Pancreas (tissue), 10 donors: Measurements from ENCODE around the gene MORC3. TPM values are rescaled to one million over a fixed set of nuclear protein-coding genes. Genes with fewer than 3 reads are reported as not detected.

Experiments
- ATAC-seq, 4 donors: fragments of 200-7000 bp; cut with Tn5 transposase; one replicate each; pipeline versions ENCODE4 v1.8.0 to v1.9.1; 2020; ENCODE audit warnings: mild to moderate bottlenecking in 4 of 4, moderate library complexity in 4 of 4
- DNase-seq, 6 donors: peaks; one replicate each; pipeline ENCODE4 v3.0.0-alpha.2; 2020
- FAIRE-seq: peaks from 2 replicates; lab custom pipeline; 2012; peaks lifted over from hg19 to GRCh38; lab: Jason Lieb, UNC
- H3K27ac ChIP-seq, 4 donors: fragments of 200-600 bp; sonication (generic); 1 replicate in 3 of 4; 2 replicates in 1 of 4; pipeline versions ENCODE4 v1.5.0 to v1.8.0; 2020
- H3K27me3 ChIP-seq, 4 donors: fragments of 200-600 bp; one replicate each; pipeline ENCODE4 v1.8.0; 2021
- H3K36me3 ChIP-seq, 3 donors: fragments of 200-600 bp; sonication (generic) in 1 of 3; one replicate each; pipeline versions ENCODE4 v1.5.0 to v1.8.0; 2020 to 2021
- H3K4me1 ChIP-seq, 3 donors: fragments of 200-600 bp; one replicate each; pipeline ENCODE4 v1.8.0; 2021
- H3K4me3 ChIP-seq, 4 donors: fragments of 200-600 bp; sonication (generic) in 2 of 4; one replicate each; pipeline versions ENCODE4 v1.5.0 to v1.8.0; 2020 to 2021
- H3K9me3 ChIP-seq, 4 donors: fragments of 200-600 bp; one replicate each; pipeline ENCODE4 v1.8.0; 2021
- WGBS, 2 donors: extraction: QIAGEN DNeasy Blood & Tissue Kit; methylation state at CpG; one replicate each; pipeline ENCODE4 v1.1.7; 2013; 5-methylcytosine and 5-hydroxymethylcytosine counted together
- intact Hi-C, 3 donors: fragments of 100-400 bp; cut with DNase I; formaldehyde crosslinking; loops; one replicate each; pipeline versions ENCODE4 v1.11.1 to v1.14.2; 2022
- polyA plus RNA-seq, 2 donors: library from polyadenylated mRNA; stranded (reverse); fragments of 200-250 nt; gene quantifications; one replicate each; pipeline ENCODE4 v1.2.3, GENCODE V29; 2013
- total RNA-seq, 6 donors: library from RNA; stranded (reverse); fragmentation: NEBNext Ultra II Directional in 4 of 6; extraction: Animal tissue kit (Norgen Biotek cat#: 25700) in 4 of 6; gene quantifications; one replicate each; pipeline versions ENCODE4 v1.2.1 to v1.2.4, GENCODE V29; 2021 to 2023
- TF ChIP-seq, protein P1 (sequence below), 4 donors: fragments of 200-600 bp; sonication (generic) in 3 of 4; IDR thresholded peaks; one replicate each; pipeline versions ENCODE4 v1.5.0 to v1.8.0; 2021; ENCODE audit warnings: antibody characterized with exemption in 4 of 4
- donor health status: healthy with polysubstance abuse.
- donor health status: DM: no; HTN: no; CAD: no; lungs with moderate emphysema.
- donor health status: DM: no; HTN: no; CAD: no.
- donor health status: control.
- donor health status: control.
- donor health status: Bipolar disorder and iron deficiency.
- donor health status: DM: yes; HTN: yes; CAD: no.
- donor health status: DM: no; HTN: no; CAD: no.
- donor health status: DM: no; HTN: no; CAD: no.
- donor health status: DM: yes; HTN: yes; CAD: no.

Gene MORC3
- total and polyA plus RNA-seq, 8 donors = 8.1 to 19.8 (median 10.3) TPM

DNA sequence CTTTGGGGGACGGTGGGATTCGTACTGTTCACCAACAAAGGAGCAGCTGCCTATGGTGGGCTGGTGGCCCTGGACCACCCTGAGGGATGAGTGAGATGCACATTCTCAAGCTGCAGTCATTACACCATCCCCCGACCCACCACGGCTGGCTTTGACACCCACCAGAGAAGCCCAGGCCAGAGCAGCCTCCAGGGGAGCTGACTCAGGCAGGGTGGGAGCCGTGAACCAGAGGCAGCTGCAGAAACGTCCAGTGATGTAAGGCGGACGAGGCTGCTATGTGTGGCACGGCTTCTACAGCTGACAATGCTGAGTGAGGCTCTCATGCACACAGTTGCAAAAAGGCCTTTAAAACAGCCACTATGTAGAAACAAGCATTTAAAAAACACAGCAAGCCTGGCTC, 105.3 kb downstream of the MORC3 start:
- Histone ChIP-seq H3K4me3 (no peak overlapping the region), H3K9me3 (no peaks in the 10 kb centered on the region), H3K27me3 (no peaks in the 10 kb centered on the region), H3K36me3 (no peaks in the 10 kb centered on the region), H3K4me1 (no peaks in the 10 kb centered on the region), H3K27ac (no peak overlapping the region)
- TF ChIP-seq, protein P1, sequence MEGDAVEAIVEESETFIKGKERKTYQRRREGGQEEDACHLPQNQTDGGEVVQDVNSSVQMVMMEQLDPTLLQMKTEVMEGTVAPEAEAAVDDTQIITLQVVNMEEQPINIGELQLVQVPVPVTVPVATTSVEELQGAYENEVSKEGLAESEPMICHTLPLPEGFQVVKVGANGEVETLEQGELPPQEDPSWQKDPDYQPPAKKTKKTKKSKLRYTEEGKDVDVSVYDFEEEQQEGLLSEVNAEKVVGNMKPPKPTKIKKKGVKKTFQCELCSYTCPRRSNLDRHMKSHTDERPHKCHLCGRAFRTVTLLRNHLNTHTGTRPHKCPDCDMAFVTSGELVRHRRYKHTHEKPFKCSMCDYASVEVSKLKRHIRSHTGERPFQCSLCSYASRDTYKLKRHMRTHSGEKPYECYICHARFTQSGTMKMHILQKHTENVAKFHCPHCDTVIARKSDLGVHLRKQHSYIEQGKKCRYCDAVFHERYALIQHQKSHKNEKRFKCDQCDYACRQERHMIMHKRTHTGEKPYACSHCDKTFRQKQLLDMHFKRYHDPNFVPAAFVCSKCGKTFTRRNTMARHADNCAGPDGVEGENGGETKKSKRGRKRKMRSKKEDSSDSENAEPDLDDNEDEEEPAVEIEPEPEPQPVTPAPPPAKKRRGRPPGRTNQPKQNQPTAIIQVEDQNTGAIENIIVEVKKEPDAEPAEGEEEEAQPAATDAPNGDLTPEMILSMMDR (IDR thresholded peaks at IDR 0.05) = no peak
- ATAC-seq (no peak), DNase-seq (no peak), FAIRE-seq (no peak)
- intact Hi-C loops = no loop called here
- 84 to 85% methylated on average over 9 of the region's 9 CpGs for WGBS, 2 donors

Other genes with a start within 250 kb of the MORC3 start
- gene CBR3, start 185.1 kb upstream of the MORC3 start, total RNA-seq = 1 to 10 TPM in 2 of 6 donors, under 1 TPM in 4; 0.16 to 2.4 (median 0.84) TPM
- gene CBR3, start 185.1 kb upstream of the MORC3 start, polyA plus RNA-seq = 1 to 10 TPM; 1.4 to 2.4 TPM
- gene DOP1B, start 163.4 kb upstream of the MORC3 start, total RNA-seq = 10 to 100 TPM in 2 of 6 donors, 1 to 10 TPM in 4; 5.1 to 15.4 (median 7.2) TPM
- 1 to 10 TPM; 3.1 to 4.5 TPM for gene DOP1B, start 163.4 kb upstream of the MORC3 start, polyA plus RNA-seq
- gene CHAF1B, start 65.2 kb downstream of the MORC3 start, total RNA-seq = 1 to 10 TPM; 1.5 to 3.3 (median 3.1) TPM
- gene CHAF1B, start 65.2 kb downstream of the MORC3 start, polyA plus RNA-seq = 1 to 10 TPM; 2.2 to 4.6 TPM
- gene CLDN14, start 159.9 kb downstream of the MORC3 start, total RNA-seq = 1 to 10 TPM in 2 of 6 donors, under 1 TPM in 4; 0.38 to 1.8 (median 0.57) TPM
- 1 to 10 TPM; 1.9 to 3.3 TPM for gene CLDN14, start 159.9 kb downstream of the MORC3 start, polyA plus RNA-seq